Neural cell (in vitro differentiated cells): ENCODE data around the gene LUC7L.

Experiments used
- EP300 ChIP-seq: fragments of 450-650 bp; conservative IDR thresholded peaks from 2 replicates; pipeline ENCODE4 v1.6.1; 2014; ENCODE audit warnings: antibody characterized with exemption, mild to moderate bottlenecking, moderate library complexity; ENCODE audit not compliant: poor library complexity, severe bottlenecking
- POLR2AphosphoS5 ChIP-seq: IDR thresholded peaks from 2 replicates; pipeline ENCODE4 v1.6.1; 2012
- RAD21 ChIP-seq: fragments of 450-650 bp; conservative IDR thresholded peaks from 2 replicates; pipeline ENCODE4 v1.6.1; 2014; ENCODE audit warnings: antibody characterized with exemption, mild to moderate bottlenecking, moderate library complexity
- SMC3 ChIP-seq: fragments of 450-650 bp; conservative IDR thresholded peaks from 2 replicates; pipeline ENCODE4 v1.6.1; 2014; ENCODE audit warnings: antibody characterized with exemption, mild to moderate bottlenecking, moderate library complexity; ENCODE audit not compliant: poor library complexity
- TAF1 ChIP-seq: IDR thresholded peaks from 2 replicates; pipeline ENCODE4 v1.6.1; 2012; ENCODE audit warnings: low read depth
- TF ChIP-seq, protein P1 (sequence below): fragments of 450-650 bp; IDR thresholded peaks from 2 replicates; pipeline ENCODE4 v1.5.1; 2014; ENCODE audit warnings: antibody characterized with exemption, mild to moderate bottlenecking, moderate library complexity; ENCODE audit not compliant: poor library complexity, severe bottlenecking
- TF ChIP-seq, protein P2 (sequence below): IDR thresholded peaks from 2 replicates; pipeline ENCODE4 v1.6.1; 2012; ENCODE audit warnings: borderline replicate concordance

DNA sequence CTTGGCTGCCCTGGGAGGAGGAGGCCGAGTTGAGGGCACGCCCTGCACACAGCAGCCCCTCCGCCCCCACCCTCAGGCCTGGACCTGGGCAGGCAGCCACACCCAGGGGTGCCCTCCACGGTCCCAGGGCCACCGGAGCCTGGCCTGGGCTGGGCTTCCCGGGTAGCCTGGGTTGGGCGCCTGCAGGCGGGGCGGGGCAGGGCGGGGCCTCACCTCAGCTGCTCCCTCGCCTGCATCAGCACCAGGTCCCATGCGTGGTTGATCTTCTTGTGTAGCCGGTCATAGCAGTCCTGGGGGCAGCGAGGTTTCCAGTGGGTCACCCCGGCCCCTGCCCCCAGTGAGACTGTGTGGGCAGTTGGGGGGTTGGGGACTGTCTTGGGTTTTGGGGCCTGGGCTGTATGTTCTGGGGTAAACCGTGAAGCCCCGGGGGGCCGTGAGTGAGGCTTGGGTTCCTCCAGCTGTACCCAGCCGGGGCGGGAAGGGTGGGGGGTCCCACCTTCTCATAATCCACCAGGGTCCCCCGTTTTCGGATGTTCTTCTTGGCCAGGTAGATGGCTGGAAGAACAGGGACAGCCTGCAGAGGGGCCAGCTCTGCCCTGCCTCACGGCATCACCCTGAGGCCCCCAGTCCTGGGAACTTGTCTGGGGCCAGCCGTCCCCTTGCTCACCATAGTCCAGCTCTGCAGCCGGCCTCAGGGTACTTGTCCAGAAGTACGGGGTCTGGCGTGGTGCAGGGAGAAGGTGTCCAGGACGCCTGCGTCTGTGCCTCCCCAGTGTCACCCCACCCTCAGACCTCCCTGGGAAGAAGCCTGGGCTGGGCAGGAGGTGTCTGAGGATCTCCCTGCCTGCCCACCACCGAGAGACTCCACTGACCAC, 44.5 kb upstream of the LUC7L start:
- no peak for TF ChIP-seq RAD21
- TF ChIP-seq, protein P1, sequence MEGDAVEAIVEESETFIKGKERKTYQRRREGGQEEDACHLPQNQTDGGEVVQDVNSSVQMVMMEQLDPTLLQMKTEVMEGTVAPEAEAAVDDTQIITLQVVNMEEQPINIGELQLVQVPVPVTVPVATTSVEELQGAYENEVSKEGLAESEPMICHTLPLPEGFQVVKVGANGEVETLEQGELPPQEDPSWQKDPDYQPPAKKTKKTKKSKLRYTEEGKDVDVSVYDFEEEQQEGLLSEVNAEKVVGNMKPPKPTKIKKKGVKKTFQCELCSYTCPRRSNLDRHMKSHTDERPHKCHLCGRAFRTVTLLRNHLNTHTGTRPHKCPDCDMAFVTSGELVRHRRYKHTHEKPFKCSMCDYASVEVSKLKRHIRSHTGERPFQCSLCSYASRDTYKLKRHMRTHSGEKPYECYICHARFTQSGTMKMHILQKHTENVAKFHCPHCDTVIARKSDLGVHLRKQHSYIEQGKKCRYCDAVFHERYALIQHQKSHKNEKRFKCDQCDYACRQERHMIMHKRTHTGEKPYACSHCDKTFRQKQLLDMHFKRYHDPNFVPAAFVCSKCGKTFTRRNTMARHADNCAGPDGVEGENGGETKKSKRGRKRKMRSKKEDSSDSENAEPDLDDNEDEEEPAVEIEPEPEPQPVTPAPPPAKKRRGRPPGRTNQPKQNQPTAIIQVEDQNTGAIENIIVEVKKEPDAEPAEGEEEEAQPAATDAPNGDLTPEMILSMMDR: no peak
- TF ChIP-seq TAF1: no peak
- TF ChIP-seq, protein P2, sequence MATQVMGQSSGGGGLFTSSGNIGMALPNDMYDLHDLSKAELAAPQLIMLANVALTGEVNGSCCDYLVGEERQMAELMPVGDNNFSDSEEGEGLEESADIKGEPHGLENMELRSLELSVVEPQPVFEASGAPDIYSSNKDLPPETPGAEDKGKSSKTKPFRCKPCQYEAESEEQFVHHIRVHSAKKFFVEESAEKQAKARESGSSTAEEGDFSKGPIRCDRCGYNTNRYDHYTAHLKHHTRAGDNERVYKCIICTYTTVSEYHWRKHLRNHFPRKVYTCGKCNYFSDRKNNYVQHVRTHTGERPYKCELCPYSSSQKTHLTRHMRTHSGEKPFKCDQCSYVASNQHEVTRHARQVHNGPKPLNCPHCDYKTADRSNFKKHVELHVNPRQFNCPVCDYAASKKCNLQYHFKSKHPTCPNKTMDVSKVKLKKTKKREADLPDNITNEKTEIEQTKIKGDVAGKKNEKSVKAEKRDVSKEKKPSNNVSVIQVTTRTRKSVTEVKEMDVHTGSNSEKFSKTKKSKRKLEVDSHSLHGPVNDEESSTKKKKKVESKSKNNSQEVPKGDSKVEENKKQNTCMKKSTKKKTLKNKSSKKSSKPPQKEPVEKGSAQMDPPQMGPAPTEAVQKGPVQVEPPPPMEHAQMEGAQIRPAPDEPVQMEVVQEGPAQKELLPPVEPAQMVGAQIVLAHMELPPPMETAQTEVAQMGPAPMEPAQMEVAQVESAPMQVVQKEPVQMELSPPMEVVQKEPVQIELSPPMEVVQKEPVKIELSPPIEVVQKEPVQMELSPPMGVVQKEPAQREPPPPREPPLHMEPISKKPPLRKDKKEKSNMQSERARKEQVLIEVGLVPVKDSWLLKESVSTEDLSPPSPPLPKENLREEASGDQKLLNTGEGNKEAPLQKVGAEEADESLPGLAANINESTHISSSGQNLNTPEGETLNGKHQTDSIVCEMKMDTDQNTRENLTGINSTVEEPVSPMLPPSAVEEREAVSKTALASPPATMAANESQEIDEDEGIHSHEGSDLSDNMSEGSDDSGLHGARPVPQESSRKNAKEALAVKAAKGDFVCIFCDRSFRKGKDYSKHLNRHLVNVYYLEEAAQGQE: no peak
- no peak for TF ChIP-seq EP300
- no peak for TF ChIP-seq POLR2AphosphoS5
- TF ChIP-seq SMC3: no peak
